ENCODE results near the gene QTRT2.

The QTRT2 gene

GRCh38 chr3:114093016-114093380, 36.5 kb downstream of the QTRT2 start:
- H3K27me3 ChIP-seq (ENCODE audit: insufficient read depth, poor library complexity, severe bottlenecking), result no peaks in the 10 kb centered on the region
- peaks cover 1% of the 10 kb centered on the region; the same call in 1 of the 2 replicates for H3K36me3 ChIP-seq (ENCODE audit: low read depth)
- no peak for ATAC-seq (ENCODE audit: low read depth)
- no peak for TF ChIP-seq CTCF (IDR thresholded peaks at IDR 0.05; ENCODE audit: poor library complexity, severe bottlenecking)
- H3K27ac ChIP-seq (ENCODE audit: poor library complexity, severe bottlenecking), result no peak overlapping the region
- no peak for DNase-seq (ENCODE audit: low spot score)
- no peak overlapping the region for H3K4me3 ChIP-seq (ENCODE audit: severe bottlenecking)
- H3K9me3 ChIP-seq (ENCODE audit: severe bottlenecking), result no peaks in the 10 kb centered on the region
- H3K4me1 ChIP-seq (ENCODE audit: insufficient read depth, poor library complexity, severe bottlenecking), result no peaks in the 10 kb centered on the region

GRCh38 chr3:114093596-114093995, 37.1 kb downstream of the QTRT2 start:
- no peaks in the 10 kb centered on the region for H3K9me3 ChIP-seq (ENCODE audit: severe bottlenecking)
- DNase-seq (ENCODE audit: low spot score), result no peak

GRCh38 chr3:114095796-114096195, 39.3 kb downstream of the QTRT2 start:
- H3K4me3 ChIP-seq (ENCODE audit: severe bottlenecking), result no peak overlapping the region
- TF ChIP-seq CTCF (IDR thresholded peaks at IDR 0.05; ENCODE audit: poor library complexity, severe bottlenecking), result no peak
- H3K4me1 ChIP-seq (ENCODE audit: insufficient read depth, poor library complexity, severe bottlenecking), result no peaks in the 10 kb centered on the region
- no peaks in the 10 kb centered on the region for H3K36me3 ChIP-seq (ENCODE audit: low read depth)
- no peaks in the 10 kb centered on the region for H3K27me3 ChIP-seq (ENCODE audit: insufficient read depth, poor library complexity, severe bottlenecking)
- no peaks in the 10 kb centered on the region for H3K9me3 ChIP-seq (ENCODE audit: severe bottlenecking)
- ATAC-seq (ENCODE audit: low read depth), result no peak
- DNase-seq (ENCODE audit: low spot score), result no peak
- no peak overlapping the region for H3K27ac ChIP-seq (ENCODE audit: poor library complexity, severe bottlenecking)

More at GRCh38 chr3:114093596-114093995, 37.1 kb downstream of the QTRT2 start:
- Histone ChIP-seq H3K4me3 (ENCODE audit: severe bottlenecking) (no peak overlapping the region), H3K4me1 (ENCODE audit: insufficient read depth, poor library complexity, severe bottlenecking) (no peaks in the 10 kb centered on the region), H3K27ac (ENCODE audit: poor library complexity, severe bottlenecking) (no peak overlapping the region), H3K27me3 (ENCODE audit: insufficient read depth, poor library complexity, severe bottlenecking) (no peaks in the 10 kb centered on the region), H3K36me3 (ENCODE audit: low read depth) (no peaks in the 10 kb centered on the region)
- peak; percentile 93 for ATAC-seq (ENCODE audit: low read depth)
- no peak for TF ChIP-seq CTCF (IDR thresholded peaks at IDR 0.05; ENCODE audit: poor library complexity, severe bottlenecking)

- Histone ChIP-seq H3K27me3 (ENCODE audit: insufficient read depth, poor library complexity, severe bottlenecking) (no peaks in the 10 kb centered on the region), H3K4me1 (ENCODE audit: insufficient read depth, poor library complexity, severe bottlenecking) (no peaks in the 10 kb centered on the region), H3K27ac (ENCODE audit: poor library complexity, severe bottlenecking) (no peak overlapping the region), H3K36me3 (ENCODE audit: low read depth) (no peaks in the 10 kb centered on the region), H3K4me3 (ENCODE audit: severe bottlenecking) (no peak overlapping the region), H3K9me3 (ENCODE audit: severe bottlenecking) (no peaks in the 10 kb centered on the region)
- no peak for TF ChIP-seq CTCF (IDR thresholded peaks at IDR 0.05; ENCODE audit: poor library complexity, severe bottlenecking)
- ATAC-seq (ENCODE audit: low read depth) (no peak), DNase-seq (ENCODE audit: low spot score) (no peak)
These were observed 44.6 kb downstream of the QTRT2 start for GRCh38 chr3:114101101-114101500.

GRCh38 chr3:114103181-114103580, 46.6 kb downstream of the QTRT2 start:
- Histone ChIP-seq H3K9me3 (ENCODE audit: severe bottlenecking) (no peaks in the 10 kb centered on the region), H3K27me3 (ENCODE audit: insufficient read depth, poor library complexity, severe bottlenecking) (no peaks in the 10 kb centered on the region), H3K27ac (ENCODE audit: poor library complexity, severe bottlenecking) (no peak overlapping the region), H3K4me1 (ENCODE audit: insufficient read depth, poor library complexity, severe bottlenecking) (no peaks in the 10 kb centered on the region), H3K4me3 (ENCODE audit: severe bottlenecking) (no peak overlapping the region), H3K36me3 (ENCODE audit: low read depth) (no peaks in the 10 kb centered on the region)
- ATAC-seq (ENCODE audit: low read depth) (no peak), DNase-seq (ENCODE audit: low spot score) (no peak)
- no peak for TF ChIP-seq CTCF (IDR thresholded peaks at IDR 0.05; ENCODE audit: poor library complexity, severe bottlenecking)
